ENCODE measurements around the gene SNAP29. TPM values are rescaled to one million over a fixed set of nuclear protein-coding genes. Genes with fewer than 3 reads are reported as not detected.

Gene SNAP29
- total and polyA plus RNA-seq, 9 of the 15 experiments (the other 6 are each of a cell fraction or from before 2014, with no cell fraction given), result 19.5 to 250 (median 75.9) TPM

DNA sequence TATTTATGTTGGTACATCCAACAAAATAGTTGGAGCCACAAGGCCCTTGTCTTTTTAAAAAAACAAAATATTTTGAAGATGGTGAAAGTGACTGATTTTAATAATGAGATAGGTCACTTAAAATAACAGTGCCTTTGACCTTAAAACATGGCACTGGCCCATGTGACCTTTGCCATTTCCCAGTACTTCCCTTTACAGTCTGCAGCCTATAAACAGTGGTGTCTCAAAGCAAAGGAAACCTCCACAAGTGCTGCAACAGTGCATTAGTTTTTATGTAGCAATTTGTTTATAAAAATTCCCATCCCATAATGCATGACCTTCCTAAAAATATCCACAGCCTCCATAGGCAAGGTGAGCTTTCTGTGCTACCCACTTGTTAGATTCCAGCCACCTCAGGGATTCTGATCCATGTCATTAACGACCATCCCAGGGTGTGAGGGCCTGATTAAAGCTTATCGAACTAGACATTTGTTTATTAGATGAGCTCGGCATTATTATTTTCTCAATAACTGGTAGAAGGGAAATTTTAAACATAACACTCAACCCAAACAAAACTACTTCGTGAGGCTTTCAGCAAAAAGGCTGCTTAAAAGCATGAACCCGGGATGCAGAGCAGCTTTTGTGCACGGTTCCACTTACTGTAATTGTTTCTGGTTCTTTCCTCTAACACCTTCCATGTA is 30.4 kb downstream of the SNAP29 start (continued):
- no peak for TF ChIP-seq KAT2B (IDR thresholded peaks at IDR 0.05; ENCODE audit: low read depth, low read length)
- TF ChIP-seq RBM22 (IDR thresholded peaks at IDR 0.05; ENCODE audit: low read depth, low read length, poor library complexity, severe bottlenecking), result no peak
- TF ChIP-seq, protein P1, sequence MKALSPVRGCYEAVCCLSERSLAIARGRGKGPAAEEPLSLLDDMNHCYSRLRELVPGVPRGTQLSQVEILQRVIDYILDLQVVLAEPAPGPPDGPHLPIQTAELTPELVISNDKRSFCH (CRISPR knock-in tag; IDR thresholded peaks at IDR 0.05), result 0 out of 2 replicates have a peak, but pooled peaks have one; percentile 65
- TF ChIP-seq, protein P1 (tag; IDR thresholded peaks at IDR 0.05), result no peak
- TF ChIP-seq ZFP1 (CRISPR knock-in tag; IDR thresholded peaks at IDR 0.05), result 0 out of 2 replicates have a peak, but pooled peaks have one; percentile 11
- TF ChIP-seq ILF3 (IDR thresholded peaks at IDR 0.05; ENCODE audit: borderline replicate concordance), result no peak
- TF ChIP-seq, protein P2, sequence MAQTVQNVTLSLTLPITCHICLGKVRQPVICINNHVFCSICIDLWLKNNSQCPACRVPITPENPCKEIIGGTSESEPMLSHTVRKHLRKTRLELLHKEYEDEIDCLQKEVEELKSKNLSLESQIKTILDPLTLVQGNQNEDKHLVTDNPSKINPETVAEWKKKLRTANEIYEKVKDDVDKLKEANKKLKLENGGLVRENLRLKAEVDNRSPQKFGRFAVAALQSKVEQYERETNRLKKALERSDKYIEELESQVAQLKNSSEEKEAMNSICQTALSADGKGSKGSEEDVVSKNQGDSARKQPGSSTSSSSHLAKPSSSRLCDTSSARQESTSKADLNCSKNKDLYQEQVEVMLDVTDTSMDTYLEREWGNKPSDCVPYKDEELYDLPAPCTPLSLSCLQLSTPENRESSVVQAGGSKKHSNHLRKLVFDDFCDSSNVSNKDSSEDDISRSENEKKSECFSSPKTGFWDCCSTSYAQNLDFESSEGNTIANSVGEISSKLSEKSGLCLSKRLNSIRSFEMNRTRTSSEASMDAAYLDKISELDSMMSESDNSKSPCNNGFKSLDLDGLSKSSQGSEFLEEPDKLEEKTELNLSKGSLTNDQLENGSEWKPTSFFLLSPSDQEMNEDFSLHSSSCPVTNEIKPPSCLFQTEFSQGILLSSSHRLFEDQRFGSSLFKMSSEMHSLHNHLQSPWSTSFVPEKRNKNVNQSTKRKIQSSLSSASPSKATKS (CRISPR knock-in tag; IDR thresholded peaks at IDR 0.05), result peak; percentile 65; the same call in 1 of the 2 replicates
- 0 out of 2 replicates have a peak, but pooled peaks have one; percentile 9 for TF ChIP-seq SOX6 (IDR thresholded peaks at IDR 0.05)
- TF ChIP-seq ZFPM2 (CRISPR knock-in tag; IDR thresholded peaks at IDR 0.05), result no peak
- no peak for TF ChIP-seq FOXK2 (conservative IDR thresholded peaks at IDR 0.05 in 1 of 2, IDR thresholded peaks at IDR 0.05 in 1 of 2; ENCODE audit: low read depth in 2 of 2)
- TF ChIP-seq ETV1 (tag; conservative IDR thresholded peaks at IDR 0.05; ENCODE audit: low read depth), result no peak
- TF ChIP-seq, protein P3, sequence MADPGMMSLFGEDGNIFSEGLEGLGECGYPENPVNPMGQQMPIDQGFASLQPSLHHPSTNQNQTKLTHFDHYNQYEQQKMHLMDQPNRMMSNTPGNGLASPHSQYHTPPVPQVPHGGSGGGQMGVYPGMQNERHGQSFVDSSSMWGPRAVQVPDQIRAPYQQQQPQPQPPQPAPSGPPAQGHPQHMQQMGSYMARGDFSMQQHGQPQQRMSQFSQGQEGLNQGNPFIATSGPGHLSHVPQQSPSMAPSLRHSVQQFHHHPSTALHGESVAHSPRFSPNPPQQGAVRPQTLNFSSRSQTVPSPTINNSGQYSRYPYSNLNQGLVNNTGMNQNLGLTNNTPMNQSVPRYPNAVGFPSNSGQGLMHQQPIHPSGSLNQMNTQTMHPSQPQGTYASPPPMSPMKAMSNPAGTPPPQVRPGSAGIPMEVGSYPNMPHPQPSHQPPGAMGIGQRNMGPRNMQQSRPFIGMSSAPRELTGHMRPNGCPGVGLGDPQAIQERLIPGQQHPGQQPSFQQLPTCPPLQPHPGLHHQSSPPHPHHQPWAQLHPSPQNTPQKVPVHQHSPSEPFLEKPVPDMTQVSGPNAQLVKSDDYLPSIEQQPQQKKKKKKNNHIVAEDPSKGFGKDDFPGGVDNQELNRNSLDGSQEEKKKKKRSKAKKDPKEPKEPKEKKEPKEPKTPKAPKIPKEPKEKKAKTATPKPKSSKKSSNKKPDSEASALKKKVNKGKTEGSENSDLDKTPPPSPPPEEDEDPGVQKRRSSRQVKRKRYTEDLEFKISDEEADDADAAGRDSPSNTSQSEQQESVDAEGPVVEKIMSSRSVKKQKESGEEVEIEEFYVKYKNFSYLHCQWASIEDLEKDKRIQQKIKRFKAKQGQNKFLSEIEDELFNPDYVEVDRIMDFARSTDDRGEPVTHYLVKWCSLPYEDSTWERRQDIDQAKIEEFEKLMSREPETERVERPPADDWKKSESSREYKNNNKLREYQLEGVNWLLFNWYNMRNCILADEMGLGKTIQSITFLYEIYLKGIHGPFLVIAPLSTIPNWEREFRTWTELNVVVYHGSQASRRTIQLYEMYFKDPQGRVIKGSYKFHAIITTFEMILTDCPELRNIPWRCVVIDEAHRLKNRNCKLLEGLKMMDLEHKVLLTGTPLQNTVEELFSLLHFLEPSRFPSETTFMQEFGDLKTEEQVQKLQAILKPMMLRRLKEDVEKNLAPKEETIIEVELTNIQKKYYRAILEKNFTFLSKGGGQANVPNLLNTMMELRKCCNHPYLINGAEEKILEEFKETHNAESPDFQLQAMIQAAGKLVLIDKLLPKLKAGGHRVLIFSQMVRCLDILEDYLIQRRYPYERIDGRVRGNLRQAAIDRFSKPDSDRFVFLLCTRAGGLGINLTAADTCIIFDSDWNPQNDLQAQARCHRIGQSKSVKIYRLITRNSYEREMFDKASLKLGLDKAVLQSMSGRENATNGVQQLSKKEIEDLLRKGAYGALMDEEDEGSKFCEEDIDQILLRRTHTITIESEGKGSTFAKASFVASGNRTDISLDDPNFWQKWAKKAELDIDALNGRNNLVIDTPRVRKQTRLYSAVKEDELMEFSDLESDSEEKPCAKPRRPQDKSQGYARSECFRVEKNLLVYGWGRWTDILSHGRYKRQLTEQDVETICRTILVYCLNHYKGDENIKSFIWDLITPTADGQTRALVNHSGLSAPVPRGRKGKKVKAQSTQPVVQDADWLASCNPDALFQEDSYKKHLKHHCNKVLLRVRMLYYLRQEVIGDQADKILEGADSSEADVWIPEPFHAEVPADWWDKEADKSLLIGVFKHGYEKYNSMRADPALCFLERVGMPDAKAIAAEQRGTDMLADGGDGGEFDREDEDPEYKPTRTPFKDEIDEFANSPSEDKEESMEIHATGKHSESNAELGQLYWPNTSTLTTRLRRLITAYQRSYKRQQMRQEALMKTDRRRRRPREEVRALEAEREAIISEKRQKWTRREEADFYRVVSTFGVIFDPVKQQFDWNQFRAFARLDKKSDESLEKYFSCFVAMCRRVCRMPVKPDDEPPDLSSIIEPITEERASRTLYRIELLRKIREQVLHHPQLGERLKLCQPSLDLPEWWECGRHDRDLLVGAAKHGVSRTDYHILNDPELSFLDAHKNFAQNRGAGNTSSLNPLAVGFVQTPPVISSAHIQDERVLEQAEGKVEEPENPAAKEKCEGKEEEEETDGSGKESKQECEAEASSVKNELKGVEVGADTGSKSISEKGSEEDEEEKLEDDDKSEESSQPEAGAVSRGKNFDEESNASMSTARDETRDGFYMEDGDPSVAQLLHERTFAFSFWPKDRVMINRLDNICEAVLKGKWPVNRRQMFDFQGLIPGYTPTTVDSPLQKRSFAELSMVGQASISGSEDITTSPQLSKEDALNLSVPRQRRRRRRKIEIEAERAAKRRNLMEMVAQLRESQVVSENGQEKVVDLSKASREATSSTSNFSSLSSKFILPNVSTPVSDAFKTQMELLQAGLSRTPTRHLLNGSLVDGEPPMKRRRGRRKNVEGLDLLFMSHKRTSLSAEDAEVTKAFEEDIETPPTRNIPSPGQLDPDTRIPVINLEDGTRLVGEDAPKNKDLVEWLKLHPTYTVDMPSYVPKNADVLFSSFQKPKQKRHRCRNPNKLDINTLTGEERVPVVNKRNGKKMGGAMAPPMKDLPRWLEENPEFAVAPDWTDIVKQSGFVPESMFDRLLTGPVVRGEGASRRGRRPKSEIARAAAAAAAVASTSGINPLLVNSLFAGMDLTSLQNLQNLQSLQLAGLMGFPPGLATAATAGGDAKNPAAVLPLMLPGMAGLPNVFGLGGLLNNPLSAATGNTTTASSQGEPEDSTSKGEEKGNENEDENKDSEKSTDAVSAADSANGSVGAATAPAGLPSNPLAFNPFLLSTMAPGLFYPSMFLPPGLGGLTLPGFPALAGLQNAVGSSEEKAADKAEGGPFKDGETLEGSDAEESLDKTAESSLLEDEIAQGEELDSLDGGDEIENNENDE (IDR thresholded peaks at IDR 0.05; ENCODE audit: low read depth, low read length), result no peak
- no peak for TF ChIP-seq NBN (IDR thresholded peaks at IDR 0.05; ENCODE audit: low read depth)
- TF ChIP-seq ZNF3 (CRISPR knock-in tag; IDR thresholded peaks at IDR 0.05), result no peak
